Measurements from ENCODE around the gene ERN1. TPM values are rescaled to one million over a fixed set of nuclear protein-coding genes. Genes with fewer than 3 reads are reported as not detected.

ERN1 gene
- total RNA-seq, 1 donor from 2014 or later = 52.6 TPM

DNA sequence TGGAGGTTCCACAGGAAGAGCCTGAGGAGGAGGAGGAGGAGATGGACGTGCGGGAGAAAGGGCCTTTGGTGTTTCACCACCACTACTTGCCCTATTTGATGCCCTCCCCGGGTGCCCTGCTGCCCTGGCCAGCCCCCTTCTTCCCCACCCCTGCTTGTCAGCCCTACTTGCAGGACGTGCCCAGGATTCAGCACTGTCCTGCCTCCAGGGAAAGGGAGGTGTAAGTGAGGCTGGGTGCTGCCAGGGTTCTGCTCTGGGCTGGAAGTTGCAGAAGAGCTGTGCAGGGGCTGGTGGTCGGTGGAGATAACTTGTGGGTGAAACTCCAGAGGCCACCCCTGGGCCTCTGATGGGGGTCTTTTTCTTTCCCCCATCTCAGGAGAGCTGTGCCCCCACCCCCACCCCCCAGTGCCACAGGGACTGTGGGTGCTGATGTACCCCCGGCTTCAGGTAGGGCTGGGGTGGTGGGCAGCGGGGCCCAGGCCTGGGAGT lies 128.8 kb downstream of the ERN1 start:
- DNase-seq (no peak), ATAC-seq (no peak)
- H3K9me3 ChIP-seq = no peaks in the 10 kb centered on the region
- H3K4me3 ChIP-seq = no peak overlapping the region
- H3K27ac ChIP-seq = peak overlapping the region; percentile 51
- intact Hi-C loops (cut with DNase I) = no loop called here
- H3K4me1 ChIP-seq = peaks cover 29% of the 10 kb centered on the region
- no peaks in the 10 kb centered on the region for H3K36me3 ChIP-seq
- no peaks in the 10 kb centered on the region for H3K27me3 ChIP-seq
- TF ChIP-seq, protein P1, sequence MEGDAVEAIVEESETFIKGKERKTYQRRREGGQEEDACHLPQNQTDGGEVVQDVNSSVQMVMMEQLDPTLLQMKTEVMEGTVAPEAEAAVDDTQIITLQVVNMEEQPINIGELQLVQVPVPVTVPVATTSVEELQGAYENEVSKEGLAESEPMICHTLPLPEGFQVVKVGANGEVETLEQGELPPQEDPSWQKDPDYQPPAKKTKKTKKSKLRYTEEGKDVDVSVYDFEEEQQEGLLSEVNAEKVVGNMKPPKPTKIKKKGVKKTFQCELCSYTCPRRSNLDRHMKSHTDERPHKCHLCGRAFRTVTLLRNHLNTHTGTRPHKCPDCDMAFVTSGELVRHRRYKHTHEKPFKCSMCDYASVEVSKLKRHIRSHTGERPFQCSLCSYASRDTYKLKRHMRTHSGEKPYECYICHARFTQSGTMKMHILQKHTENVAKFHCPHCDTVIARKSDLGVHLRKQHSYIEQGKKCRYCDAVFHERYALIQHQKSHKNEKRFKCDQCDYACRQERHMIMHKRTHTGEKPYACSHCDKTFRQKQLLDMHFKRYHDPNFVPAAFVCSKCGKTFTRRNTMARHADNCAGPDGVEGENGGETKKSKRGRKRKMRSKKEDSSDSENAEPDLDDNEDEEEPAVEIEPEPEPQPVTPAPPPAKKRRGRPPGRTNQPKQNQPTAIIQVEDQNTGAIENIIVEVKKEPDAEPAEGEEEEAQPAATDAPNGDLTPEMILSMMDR (IDR thresholded peaks at IDR 0.05) = no peak

DNA sequence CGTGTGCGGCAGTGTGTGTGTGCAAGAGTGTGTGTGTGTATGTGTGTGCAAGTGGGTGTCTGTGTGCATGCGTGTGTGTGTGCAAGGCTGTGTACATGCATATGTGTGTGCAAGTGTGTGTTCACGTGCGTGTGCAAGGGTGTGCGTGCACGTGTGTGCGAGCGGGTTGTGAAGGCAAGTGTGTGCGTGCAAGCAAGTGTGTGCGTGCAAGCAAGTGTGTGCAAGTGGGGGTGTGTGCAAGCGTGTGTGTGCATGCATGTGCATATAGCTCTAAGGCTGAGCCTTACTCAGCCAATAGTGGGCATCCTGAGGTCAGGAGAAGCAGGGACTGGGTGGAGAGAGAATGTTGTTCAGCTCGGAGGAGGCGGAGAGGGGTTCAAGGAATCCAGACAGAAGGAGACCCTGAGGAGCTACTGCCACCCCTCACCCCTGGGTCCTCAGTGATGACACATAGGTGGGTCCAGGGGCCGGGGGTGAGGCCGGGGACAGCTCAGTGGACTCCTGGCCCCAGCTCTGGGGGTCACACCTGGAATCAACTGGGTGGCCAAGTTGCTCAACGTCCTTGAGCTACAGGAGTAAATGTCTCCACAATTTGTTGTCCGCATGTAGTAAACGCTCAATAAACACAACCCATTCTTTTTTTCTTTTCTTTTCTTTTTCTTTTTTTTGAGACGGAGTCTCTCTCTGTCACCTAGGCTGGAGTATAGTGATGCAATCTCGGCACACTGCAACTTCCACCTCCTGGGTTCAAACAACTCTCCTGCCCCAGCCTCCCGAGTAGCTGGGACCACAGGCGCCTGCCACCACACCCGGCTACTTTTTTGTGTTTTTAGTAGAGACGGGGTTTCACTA lies 130.0 kb downstream of the ERN1 start:
- TF ChIP-seq, protein P1 (IDR thresholded peaks at IDR 0.05) = no peak
- DNase-seq = no peak
- intact Hi-C loops (cut with DNase I) = no loop called here

DNA sequence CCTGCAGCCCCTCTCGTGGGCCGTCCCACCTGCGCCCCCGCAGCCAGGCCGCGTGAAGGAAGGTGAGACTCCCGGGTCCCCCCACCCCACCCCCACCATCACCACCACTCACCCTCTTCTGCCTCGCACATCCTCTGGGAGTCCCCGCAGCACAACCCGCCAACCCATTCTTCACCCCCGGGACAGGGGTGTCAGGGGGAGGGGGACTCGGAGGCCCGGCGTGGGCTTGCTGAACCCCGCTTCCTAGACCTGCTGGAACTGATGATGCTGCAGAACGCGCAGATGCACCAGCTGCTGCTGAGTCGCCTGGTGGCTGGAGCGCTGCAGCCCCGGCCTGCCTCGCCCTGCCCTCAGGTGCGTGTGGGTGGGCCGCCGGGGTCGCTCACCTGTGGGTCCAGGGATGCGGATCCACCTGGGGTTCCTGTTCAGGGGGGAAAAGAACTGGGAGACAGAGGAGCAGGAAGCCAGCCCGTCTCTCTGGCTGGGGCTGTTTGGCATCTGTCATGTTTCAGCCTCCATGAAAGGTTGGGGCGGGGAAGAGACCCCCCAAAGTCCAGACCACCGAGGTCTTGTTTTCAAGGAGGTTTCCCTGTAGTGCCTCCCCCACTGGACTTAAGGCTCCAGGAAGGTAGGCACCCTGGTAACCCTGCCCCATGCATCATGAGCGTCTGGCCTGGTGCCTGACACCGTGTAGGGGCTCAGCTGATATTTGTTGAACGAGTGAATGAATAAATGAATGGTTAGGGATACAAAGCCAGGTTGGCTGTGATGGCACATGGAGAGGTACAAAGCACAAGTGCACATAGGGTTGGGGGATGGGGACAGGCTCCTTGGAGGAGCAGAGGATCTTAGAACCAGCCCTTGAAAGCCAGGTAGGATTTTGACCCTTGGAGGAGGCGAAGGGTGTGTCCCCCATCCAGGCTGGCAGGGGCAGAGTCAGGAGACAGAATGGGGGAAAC lies 130.9 kb downstream of the ERN1 start:
- TF ChIP-seq, protein P1 (IDR thresholded peaks at IDR 0.05) = no peak
- Histone ChIP-seq H3K27me3 (no peaks in the 10 kb centered on the region), H3K4me1 (peaks cover 29% of the 10 kb centered on the region), H3K36me3 (no peaks in the 10 kb centered on the region), H3K9me3 (no peaks in the 10 kb centered on the region), H3K4me3 (peak overlapping the region; percentile 66), H3K27ac (no peak overlapping the region)
- DNase-seq = no peak
- no peak for ATAC-seq
- intact Hi-C loops (cut with DNase I) = no loop called here

More for the DNA sequence above, 130.0 kb downstream of the ERN1 start:
- no peaks in the 10 kb centered on the region for H3K27me3 ChIP-seq
- H3K4me1 ChIP-seq = peaks cover 29% of the 10 kb centered on the region
- no peak overlapping the region for H3K4me3 ChIP-seq
- no peak for ATAC-seq
- H3K27ac ChIP-seq = no peak overlapping the region
- no peaks in the 10 kb centered on the region for H3K36me3 ChIP-seq
- H3K9me3 ChIP-seq = no peaks in the 10 kb centered on the region

DNA sequence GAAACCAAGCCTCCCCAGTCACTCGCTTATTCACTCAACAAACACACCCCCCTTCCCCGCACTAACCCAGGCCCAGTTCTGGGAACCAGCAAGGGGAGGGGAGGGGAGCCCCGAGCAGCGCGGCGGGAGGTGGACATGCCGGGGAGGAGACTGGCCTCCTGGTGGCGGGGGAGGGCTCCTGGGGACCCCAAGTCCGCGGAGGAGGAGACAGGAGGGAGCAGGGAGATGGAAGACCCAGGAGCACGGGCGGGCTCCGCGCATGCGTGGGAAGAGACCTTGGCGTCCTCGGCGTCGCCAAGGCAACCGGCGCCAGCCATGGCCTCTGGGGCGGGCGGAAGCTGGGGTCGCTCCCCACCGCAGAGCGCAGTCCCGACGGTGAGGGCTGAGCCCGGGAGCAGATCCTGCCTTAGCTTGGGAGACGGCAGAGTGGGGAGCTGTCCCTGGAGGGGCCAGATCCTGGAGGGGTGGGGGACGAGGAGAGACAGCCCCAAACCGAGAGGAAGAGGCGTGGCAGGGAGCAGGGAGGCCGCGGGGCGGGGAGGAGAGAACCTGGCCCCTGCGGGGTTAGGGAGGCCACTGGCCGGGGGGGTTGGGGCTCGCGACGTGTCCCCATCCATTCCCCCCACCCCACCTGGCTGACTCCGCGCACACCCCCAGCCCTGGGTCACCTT lies 131.8 kb downstream of the ERN1 start, which contains the start of gene PRR29:
Gene PRR29 (plus strand): TSS at position 302 of the 671 bp plus-strand sequence. CDS start 14 bp downstream, at position 316.
- H3K4me1 ChIP-seq = peaks cover 29% of the 10 kb centered on the region
- H3K27me3 ChIP-seq = no peaks in the 10 kb centered on the region
- H3K36me3 ChIP-seq = no peaks in the 10 kb centered on the region
- H3K9me3 ChIP-seq = no peaks in the 10 kb centered on the region
- intact Hi-C loops (cut with DNase I) = no loop called here
- ATAC-seq = peak; percentile 71
- peak within 1 kb of the TSS; percentile 24 for H3K27ac ChIP-seq
- peak within 1 kb of the TSS; percentile 66 for H3K4me3 ChIP-seq
- peak; percentile 86 for DNase-seq
- TF ChIP-seq, protein P1 (IDR thresholded peaks at IDR 0.05) = no peak

Measured in upper lobe of right lung (tissue), 1 donor.